PFSK-1 (cell line): ENCODE results near the gene CAMK4.

Experiments used
- POLR2AphosphoS5 ChIP-seq: IDR thresholded peaks from 2 replicates; pipeline ENCODE4 v1.6.1; 2012; ENCODE audit warnings: low read depth, mild to moderate bottlenecking, control low read depth, low read length, moderate library complexity
- SIN3A ChIP-seq: IDR thresholded peaks from 2 replicates; pipeline ENCODE4 v1.6.1; 2012; ENCODE audit warnings: mild to moderate bottlenecking, low read length, moderate library complexity, borderline replicate concordance; ENCODE audit not compliant: insufficient read depth
- TAF1 ChIP-seq: IDR thresholded peaks from 2 replicates; pipeline ENCODE4 v1.6.1; 2012; ENCODE audit warnings: low read length, control low read depth, borderline replicate concordance; ENCODE audit not compliant: insufficient read depth
- TF ChIP-seq, protein P1 (sequence below), 2 experiments: IDR thresholded peaks; 2 replicates each; pipeline versions ENCODE4 v1.6.1 to v1.8.0; 2011 to 2012; ENCODE audit warnings: low read depth in 2 of 2, low read length in 2 of 2, control low read depth in 1 of 2, inconsistent platforms in 1 of 2, mild to moderate bottlenecking in 1 of 2, moderate library complexity in 1 of 2; ENCODE audit not compliant: insufficient read depth in 1 of 2

DNA sequence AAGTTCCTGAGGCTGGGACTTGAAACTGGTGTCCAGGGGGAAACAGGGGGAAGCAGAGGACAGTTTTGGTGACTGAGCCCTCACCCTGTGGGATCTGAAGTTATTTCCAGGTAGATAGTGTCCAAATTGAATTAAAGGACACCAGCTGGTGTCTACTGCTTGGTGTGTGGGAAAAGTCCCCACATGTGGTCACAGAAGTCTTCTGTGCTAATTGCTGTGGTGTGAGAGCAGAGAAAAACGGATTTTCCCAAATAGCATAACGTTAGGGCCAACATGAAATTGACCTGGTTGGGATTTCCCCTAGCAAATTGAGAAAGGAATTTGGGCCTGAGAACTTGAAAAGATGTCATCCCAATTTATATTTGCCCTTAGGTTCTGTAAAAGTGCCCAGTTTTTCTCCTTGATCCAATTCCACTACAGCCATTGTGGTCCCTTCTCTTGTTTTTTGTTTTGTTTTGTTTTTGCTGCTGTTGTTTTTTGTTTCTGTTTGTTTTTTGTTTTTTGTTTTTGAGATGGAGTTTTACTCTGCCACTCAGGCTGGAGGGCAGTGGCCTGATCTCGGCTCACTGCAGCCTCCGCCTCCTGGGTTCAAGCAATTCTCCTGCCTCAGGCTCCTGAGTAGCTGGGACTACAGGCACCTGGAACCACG, 293.8 kb downstream of the CAMK4 start:
- TF ChIP-seq TAF1 = no peak
- TF ChIP-seq, protein P1, sequence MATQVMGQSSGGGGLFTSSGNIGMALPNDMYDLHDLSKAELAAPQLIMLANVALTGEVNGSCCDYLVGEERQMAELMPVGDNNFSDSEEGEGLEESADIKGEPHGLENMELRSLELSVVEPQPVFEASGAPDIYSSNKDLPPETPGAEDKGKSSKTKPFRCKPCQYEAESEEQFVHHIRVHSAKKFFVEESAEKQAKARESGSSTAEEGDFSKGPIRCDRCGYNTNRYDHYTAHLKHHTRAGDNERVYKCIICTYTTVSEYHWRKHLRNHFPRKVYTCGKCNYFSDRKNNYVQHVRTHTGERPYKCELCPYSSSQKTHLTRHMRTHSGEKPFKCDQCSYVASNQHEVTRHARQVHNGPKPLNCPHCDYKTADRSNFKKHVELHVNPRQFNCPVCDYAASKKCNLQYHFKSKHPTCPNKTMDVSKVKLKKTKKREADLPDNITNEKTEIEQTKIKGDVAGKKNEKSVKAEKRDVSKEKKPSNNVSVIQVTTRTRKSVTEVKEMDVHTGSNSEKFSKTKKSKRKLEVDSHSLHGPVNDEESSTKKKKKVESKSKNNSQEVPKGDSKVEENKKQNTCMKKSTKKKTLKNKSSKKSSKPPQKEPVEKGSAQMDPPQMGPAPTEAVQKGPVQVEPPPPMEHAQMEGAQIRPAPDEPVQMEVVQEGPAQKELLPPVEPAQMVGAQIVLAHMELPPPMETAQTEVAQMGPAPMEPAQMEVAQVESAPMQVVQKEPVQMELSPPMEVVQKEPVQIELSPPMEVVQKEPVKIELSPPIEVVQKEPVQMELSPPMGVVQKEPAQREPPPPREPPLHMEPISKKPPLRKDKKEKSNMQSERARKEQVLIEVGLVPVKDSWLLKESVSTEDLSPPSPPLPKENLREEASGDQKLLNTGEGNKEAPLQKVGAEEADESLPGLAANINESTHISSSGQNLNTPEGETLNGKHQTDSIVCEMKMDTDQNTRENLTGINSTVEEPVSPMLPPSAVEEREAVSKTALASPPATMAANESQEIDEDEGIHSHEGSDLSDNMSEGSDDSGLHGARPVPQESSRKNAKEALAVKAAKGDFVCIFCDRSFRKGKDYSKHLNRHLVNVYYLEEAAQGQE (IDR thresholded peaks at IDR 0.05; ENCODE audit: insufficient read depth in 1 of 2, low read depth in 2 of 2, low read length in 2 of 2) = no peak
- TF ChIP-seq SIN3A = no peak
- no peak for TF ChIP-seq POLR2AphosphoS5
